NCI-H82 treated with DMSO at 0.1 percent for 48 hours (cell line): ENCODE results near the gene TMEM17.

Experiments used
- DNase-seq: peaks from one replicate; lab custom pipeline; 2025; ENCODE audit not compliant: unreplicated experiment; lab: John Stamatoyannopoulos, UW

Gene TMEM17

DNA sequence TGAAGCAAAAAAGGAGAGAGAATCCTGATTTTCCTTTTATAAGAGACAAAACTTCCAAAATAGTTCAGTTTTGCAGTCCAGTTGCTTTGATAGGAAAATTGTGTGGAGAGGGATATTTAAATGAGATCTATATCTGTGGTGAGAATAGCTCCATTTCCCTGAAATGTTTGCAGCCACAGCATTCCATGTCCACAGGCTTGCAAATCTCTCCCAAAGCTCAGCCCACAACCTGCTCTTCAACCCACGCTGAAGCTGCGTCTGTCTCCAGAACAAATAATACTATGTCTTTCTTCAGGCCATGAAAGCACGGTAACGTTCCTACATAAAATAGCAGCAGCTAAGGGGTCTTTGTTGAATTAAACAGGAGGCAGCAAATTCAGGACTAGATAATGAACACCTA lies 31.8 kb downstream of the TMEM17 start:
- DNase-seq = no peak

DNA sequence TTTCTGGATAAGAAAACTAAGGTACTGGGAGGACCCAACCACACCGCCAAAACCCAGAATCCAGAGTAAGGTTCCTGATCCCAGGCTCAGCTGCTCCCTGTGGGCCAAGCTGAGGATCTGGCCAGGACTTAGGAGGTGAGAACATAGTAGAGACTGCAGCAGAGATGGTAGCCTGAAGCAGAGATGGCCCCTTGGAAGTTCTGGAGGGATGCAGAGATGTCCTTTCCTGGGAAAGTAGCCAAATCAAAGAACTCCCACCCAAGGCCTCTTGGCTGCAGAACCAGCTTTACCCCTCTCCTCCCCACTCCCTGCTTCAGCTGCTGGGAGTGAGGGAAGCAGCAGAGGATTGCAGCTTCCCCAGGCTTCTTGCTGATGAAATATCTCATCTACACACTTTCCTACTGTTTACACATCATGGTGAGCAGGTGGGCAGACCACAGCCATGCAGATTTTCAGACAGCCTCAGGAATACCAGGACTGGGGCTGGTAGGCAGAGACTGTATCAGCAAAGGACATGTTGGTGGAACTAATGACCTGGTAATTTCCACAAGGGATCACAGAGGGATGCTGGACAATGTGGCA lies 32.7 kb downstream of the TMEM17 start:
- DNase-seq = no peak

GRCh38 chr2:62472312-62472711 lies 33.7 kb downstream of the TMEM17 start:
- no peak for DNase-seq

- no peak for DNase-seq
Measured at GRCh38 chr2:62471816-62472215, 34.2 kb downstream of the TMEM17 start.

DNA sequence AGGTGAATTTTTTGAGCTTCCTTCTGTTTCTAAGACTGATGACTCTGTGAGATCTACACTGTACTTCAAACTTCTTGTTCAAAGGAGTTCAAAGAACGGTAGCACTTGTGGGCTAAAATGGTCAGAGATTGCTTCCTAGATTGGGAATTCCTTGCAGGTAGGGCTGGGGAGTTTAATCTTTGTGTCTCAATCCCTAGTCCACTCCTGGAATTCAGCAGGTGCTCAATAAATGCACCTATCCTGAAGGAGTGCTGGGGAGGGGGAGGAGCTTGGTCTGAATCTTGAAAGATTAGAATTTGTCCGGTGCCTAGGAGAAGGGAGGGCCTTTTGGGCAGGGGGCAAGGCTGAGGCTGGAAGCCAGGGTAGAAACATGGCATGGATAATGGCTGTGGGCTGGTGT lies 34.6 kb downstream of the TMEM17 start:
- no peak for DNase-seq

- DNase-seq = no peak
Measured at GRCh38 chr2:62469548-62469947, 36.4 kb downstream of the TMEM17 start.

DNA sequence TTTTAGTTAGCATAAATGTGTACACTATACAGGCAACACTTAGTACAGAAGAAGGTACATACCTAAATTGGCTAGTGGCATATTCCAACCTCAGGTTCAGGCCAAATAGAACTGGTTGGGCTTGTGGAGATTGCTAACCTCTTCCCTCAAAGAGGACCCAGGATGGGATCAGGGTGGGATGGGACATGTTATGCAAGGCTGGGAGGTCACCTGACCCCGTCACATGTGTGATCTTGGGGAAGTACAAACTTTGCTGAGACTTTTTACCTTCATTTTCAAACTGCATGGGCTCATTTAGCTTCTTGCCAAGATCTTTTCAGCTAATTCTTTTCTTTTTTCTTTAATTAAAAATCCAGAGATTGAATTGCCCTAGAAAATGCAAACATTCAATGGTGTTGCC lies 36.9 kb downstream of the TMEM17 start:
- no peak for DNase-seq

GRCh38 chr2:62467475-62468321 lies 38.3 kb downstream of the TMEM17 start:
- DNase-seq = no peak

GRCh38 chr2:62467100-62467474 lies 38.9 kb downstream of the TMEM17 start:
- no peak for DNase-seq

DNA sequence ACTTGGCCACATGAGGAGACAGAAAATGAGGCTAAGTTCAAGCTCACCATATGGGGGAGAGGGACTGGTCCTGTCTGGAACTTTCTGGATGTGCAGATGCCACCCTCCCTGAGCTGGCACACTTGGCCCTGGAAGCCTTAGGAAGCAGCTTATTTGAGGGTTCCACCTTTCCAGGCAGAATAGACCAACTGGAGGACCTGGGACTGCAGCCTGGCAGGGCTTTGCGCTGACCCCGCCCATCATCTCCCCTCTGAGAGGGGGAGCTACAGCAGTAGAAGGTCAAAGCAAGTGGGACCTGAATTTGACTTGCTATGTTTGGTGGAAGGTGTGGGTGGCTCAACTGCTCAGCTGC lies 39.5 kb downstream of the TMEM17 start:
- DNase-seq = no peak

- DNase-seq = no peak
Measured at GRCh38 chr2:62465741-62466502, 40.1 kb downstream of the TMEM17 start.

GRCh38 chr2:62465039-62465740 lies 40.8 kb downstream of the TMEM17 start:
- no peak for DNase-seq

DNA sequence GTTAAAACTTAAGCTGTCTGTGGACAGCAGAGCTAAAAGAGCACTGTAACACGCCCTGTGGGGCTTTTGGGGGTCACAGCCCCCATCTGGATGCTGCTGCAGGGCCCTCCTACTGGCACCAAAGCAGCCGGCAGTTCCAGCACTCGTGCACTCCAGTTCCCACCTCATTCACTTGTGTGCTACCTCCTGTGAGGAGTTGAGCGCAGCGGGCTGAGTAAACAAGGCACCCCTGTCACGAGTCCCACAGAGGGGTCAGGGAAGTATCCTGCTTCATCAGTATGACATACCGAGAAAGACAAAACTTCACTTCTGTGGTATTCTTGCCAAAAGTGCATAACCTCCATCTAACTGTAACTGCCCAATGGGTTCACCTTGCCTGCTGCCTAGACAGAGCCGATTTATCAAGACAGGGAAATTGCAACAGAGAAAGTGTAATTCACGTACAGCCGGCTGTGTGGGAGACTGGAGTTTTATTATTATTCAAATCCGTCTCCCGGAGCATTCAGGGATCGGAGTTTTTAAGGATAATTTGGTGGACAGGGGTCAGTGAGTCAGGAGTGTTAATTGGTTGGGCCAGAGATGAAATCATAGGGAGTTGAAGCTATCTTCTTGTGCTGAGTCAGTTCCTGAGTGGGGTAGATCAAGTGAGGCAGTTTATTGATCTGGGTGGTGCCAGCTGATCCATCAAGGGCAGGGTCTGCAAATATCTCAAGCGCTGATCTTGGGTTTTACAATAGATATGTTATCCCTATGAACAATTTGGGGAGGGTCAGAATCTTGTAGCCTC lies 41.6 kb downstream of the TMEM17 start:
- no peak for DNase-seq

DNA sequence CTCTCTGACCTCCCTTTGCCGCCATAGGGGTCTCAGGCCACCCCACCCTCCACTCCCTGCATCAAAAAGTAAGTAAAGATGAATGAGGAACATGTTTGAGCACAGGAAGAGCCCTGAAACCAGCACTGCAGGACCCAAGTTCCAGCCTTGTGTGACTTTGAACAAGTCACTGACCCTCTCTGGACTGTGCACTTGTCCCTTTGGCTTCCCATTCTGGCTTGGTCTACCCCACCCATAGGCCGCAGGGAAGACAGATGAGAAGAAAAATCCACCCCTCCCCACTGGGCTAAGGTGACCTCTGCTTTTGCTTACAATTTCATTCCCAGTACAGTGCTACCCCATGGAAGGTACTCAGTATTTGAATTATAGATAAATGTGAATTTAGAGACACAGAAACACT lies 43.8 kb downstream of the TMEM17 start:
- no peak for DNase-seq

DNA sequence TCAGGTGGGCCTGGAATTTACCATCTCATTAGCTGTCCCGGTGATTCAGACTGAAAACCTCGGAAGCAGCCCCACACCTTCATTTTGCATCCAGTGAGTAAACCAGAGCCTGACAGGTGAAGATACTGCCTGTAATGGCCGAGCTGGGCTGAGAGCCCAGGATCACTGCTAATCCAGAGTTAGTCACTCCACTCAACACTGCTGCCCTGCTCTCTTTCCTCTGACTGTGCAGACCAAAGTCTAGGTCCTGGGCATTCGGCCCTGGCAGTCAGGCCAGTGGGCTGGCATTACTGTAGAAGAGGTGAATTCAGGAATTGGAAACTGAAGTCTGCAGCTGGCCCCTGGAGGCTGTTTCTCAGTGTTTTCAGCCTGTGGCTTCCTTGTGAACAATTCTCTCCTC lies 44.3 kb downstream of the TMEM17 start:
- no peak for DNase-seq

- no peak for DNase-seq
Measured at GRCh38 chr2:62461017-62461553, 44.9 kb downstream of the TMEM17 start.

DNA sequence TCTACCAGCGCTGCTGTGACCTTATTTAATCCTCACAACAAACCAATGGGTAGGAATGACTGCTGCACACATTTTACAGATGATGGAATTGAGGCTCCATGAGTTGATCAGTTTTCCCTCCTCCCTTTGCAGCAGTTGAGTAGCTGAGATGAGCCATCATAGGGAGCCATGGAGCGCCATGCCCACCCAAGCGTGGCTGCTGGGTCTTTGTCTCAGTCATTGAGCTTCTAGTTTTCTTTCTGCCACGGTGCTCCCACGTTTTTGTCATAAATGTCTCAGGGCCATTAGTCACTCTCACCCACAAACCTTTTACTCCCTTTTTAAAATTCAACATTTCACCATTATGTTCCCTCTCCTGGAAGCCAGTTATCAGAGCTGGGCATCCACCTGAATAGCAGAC lies 45.8 kb downstream of the TMEM17 start:
- no peak for DNase-seq

DNA sequence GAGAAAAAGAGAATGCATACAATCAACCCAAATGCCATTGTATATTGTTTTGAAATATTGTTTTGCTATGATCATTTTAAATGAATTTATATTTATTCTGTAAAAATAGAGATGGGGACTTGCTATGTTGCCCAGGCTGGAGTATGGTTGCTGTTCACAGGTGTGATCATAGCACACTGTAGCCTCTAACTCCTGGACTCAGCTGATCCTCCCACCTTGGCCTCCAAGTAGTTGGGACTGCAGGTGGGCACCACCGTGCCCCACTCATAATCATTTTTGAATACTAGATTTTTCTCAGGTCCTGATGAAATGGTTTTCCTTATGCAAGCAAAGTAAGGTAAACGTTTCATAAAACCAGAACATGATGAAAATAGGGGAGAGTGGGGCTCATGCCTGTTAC lies 46.3 kb downstream of the TMEM17 start:
- DNase-seq = no peak

GRCh38 chr2:62459106-62459505 lies 46.9 kb downstream of the TMEM17 start:
- no peak for DNase-seq

GRCh38 chr2:62458671-62459081 lies 47.3 kb downstream of the TMEM17 start:
- no peak for DNase-seq
